MCF 10A (cell line): ENCODE measurements around the gene UBL7. TPM values are rescaled to one million over a fixed set of nuclear protein-coding genes. Genes with fewer than 3 reads are reported as not detected.

Source experiments
- BruUV-seq: library from RNA; stranded (reverse); fragments of 400-500 nt; replicated peaks from 2 replicates; lab custom pipeline; 2021; lab: Mats Ljungman, UMichigan
- CTCF ChIA-PET: fragments of 300-600 bp; sonication (Branson Sonifier 250); formaldehyde crosslinking; extraction: SDS; loops from one replicate; lab custom pipeline; 2021; ENCODE audit warnings: antibody characterized with exemption, inconsistent platforms; lab: Yijun Ruan, JAX
- POLR2A ChIA-PET: fragments of 300-600, 350-650 bp; sonication (Branson Sonifier 250); formaldehyde crosslinking; extraction: SDS; loops from one replicate; lab custom pipeline; 2020; ENCODE audit warnings: antibody characterized with exemption, inconsistent platforms; lab: Yijun Ruan, JAX
- DNase-seq: peaks from one replicate; pipeline ENCODE4 v3.0.0-alpha.2; 2018; ENCODE audit not compliant: unreplicated experiment
- H3K27ac Mint-ChIP-seq: one replicate; pipeline ENCODE4 v1.8.0; 2022; ENCODE audit warnings: mild to moderate bottlenecking, low read depth, mixed read lengths; ENCODE audit not compliant: unreplicated experiment
- H3K27me3 Mint-ChIP-seq: one replicate; pipeline ENCODE4 v1.8.0; 2022; ENCODE audit warnings: mixed read lengths; ENCODE audit not compliant: insufficient read depth, unreplicated experiment
- H3K36me3 Mint-ChIP-seq: one replicate; pipeline ENCODE4 v1.8.0; 2022; ENCODE audit warnings: mild to moderate bottlenecking, moderate library complexity, mixed read lengths; ENCODE audit not compliant: insufficient read depth, unreplicated experiment
- H3K4me1 Mint-ChIP-seq: one replicate; pipeline ENCODE4 v1.8.0; 2022; ENCODE audit warnings: mixed read lengths; ENCODE audit not compliant: insufficient read depth, unreplicated experiment
- H3K4me3 Mint-ChIP-seq: one replicate; pipeline ENCODE4 v1.8.0; 2022; ENCODE audit warnings: mild to moderate bottlenecking, moderate library complexity, mixed read lengths; ENCODE audit not compliant: unreplicated experiment
- H3K9me3 Mint-ChIP-seq: one replicate; pipeline ENCODE4 v1.8.0; 2022; ENCODE audit warnings: mixed read lengths; ENCODE audit not compliant: unreplicated experiment
- CTCF ChIP-seq: fragments of 200-600 bp; IDR thresholded peaks from one replicate; pipeline ENCODE4 v1.8.0; 2022; ENCODE audit warnings: antibody characterized with exemption, mild to moderate bottlenecking; ENCODE audit not compliant: unreplicated experiment
- intact Hi-C: fragments of 100-400 bp; cut with micrococcal nuclease; formaldehyde crosslinking; loops from 2 replicates; pipeline ENCODE4 v1.14.1; 2022
- total RNA-seq: library from RNA; stranded (reverse); gene quantifications from 2 replicates; pipeline ENCODE4 v1.2.3, GENCODE V29; 2022

Gene UBL7
- total RNA-seq, 1 experiment from 2014 or later: 56.4 TPM

- no peak overlapping the region for H3K4me3 Mint-ChIP-seq
- DNase-seq: no peak
- H3K27me3 Mint-ChIP-seq: no peaks in the 10 kb centered on the region
- intact Hi-C loops: no loop called here
- no peaks in the 10 kb centered on the region for H3K36me3 Mint-ChIP-seq
- no peak for TF ChIP-seq CTCF
- H3K4me1 Mint-ChIP-seq: peaks cover 24% of the 10 kb centered on the region
- ChIA-PET CTCF (no interaction called here), POLR2A (interaction anchor here (0.6 kb wide), 1 partner anchor 13 kb away, joined by 4 read pairs; no protein-coding TSS in a partner anchor)
- H3K27ac Mint-ChIP-seq: no peak overlapping the region
- H3K9me3 Mint-ChIP-seq: no peaks in the 10 kb centered on the region
- no TSS peak for BruUV-seq
These were observed 60.6 kb downstream of the UBL7 start for GRCh38 chr15:74400313-74400860.

- no peak for DNase-seq
- H3K9me3 Mint-ChIP-seq: no peaks in the 10 kb centered on the region
- H3K27me3 Mint-ChIP-seq: no peaks in the 10 kb centered on the region
- H3K36me3 Mint-ChIP-seq: no peaks in the 10 kb centered on the region
- ChIA-PET POLR2A (interaction anchor here (0.6 kb wide), 1 partner anchor 31 kb away, joined by 5 read pairs; no protein-coding TSS in a partner anchor), CTCF (interaction anchor here (0.6 to 1.0 kb wide), 2 partner anchors 25 to 313 kb away, joined by 3 to 4 read pairs; no protein-coding TSS in a partner anchor)
- no peak overlapping the region for H3K27ac Mint-ChIP-seq
- no peak overlapping the region for H3K4me3 Mint-ChIP-seq
- no TSS peak for BruUV-seq
- intact Hi-C loops: no loop called here
- TF ChIP-seq CTCF: no peak
- peaks cover 30% of the 10 kb centered on the region for H3K4me1 Mint-ChIP-seq
These were observed 61.2 kb downstream of the UBL7 start for GRCh38 chr15:74399511-74400312.

GRCh38 chr15:74399100-74399499 is 61.9 kb downstream of the UBL7 start:
- ChIA-PET POLR2A (no interaction called here), CTCF (interaction anchor here (0.6 to 1.0 kb wide), 3 partner anchors 25 to 313 kb away, joined by 3 to 4 read pairs (median 3); no protein-coding TSS in a partner anchor)
- no peak for TF ChIP-seq CTCF
- DNase-seq: no peak
- Mint-ChIP-seq H3K9me3 (no peaks in the 10 kb centered on the region), H3K4me3 (no peak overlapping the region), H3K27me3 (no peaks in the 10 kb centered on the region), H3K27ac (no peak overlapping the region), H3K4me1 (peaks cover 30% of the 10 kb centered on the region), H3K36me3 (no peaks in the 10 kb centered on the region)
- intact Hi-C loops: no loop called here
- BruUV-seq: no TSS peak

- POLR2A ChIA-PET: no interaction called here
- Mint-ChIP-seq H3K36me3 (no peaks in the 10 kb centered on the region), H3K27ac (no peak overlapping the region), H3K27me3 (no peaks in the 10 kb centered on the region), H3K4me3 (no peak overlapping the region), H3K4me1 (peaks cover 30% of the 10 kb centered on the region), H3K9me3 (no peaks in the 10 kb centered on the region)
- CTCF ChIA-PET: interaction anchor here (0.7 to 1.1 kb wide), 2 partner anchors 24 to 166 kb away, joined by 3 read pairs; no protein-coding TSS in a partner anchor
- TF ChIP-seq CTCF: no peak
- intact Hi-C loops: no loop called here
- DNase-seq: no peak
- BruUV-seq: no TSS peak
These were observed 62.8 kb downstream of the UBL7 start for GRCh38 chr15:74398183-74398582.
